ENCODE data around the gene SMYD5.
A peak's percentile ranks its signal among the peaks of the same experiment; 100 is the strongest.

SMYD5 gene

GRCh38 chr2:73210019-73210418 lies 4.0 kb upstream of the SMYD5 start:
- Histone ChIP-seq H3K9me3 (ENCODE audit: control insufficient read depth in 1 of 2, low read length in 2 of 2) (no peaks in the 10 kb centered on the region), H3K36me3 (ENCODE audit: control insufficient read depth in 1 of 2, insufficient read depth in 2 of 2, low read length in 2 of 2) (no peaks in the 10 kb centered on the region), H3K4me3 (ENCODE audit: low read depth in 1 of 2, low read length in 2 of 2) (no peak overlapping the region)

GRCh38 chr2:73210696-73211095 lies 3.3 kb upstream of the SMYD5 start:
- H3K27me3 ChIP-seq (ENCODE audit: low read depth, low read length), result no peaks in the 10 kb centered on the region

More at GRCh38 chr2:73210019-73210418, 4.0 kb upstream of the SMYD5 start:
- no peaks in the 10 kb centered on the region for H3K27me3 ChIP-seq (ENCODE audit: low read depth, low read length)
- H3K27ac ChIP-seq (ENCODE audit: low read length), result no peak overlapping the region
- H3K4me1 ChIP-seq (ENCODE audit: control insufficient read depth in 1 of 2, insufficient read depth in 2 of 2, low read length in 2 of 2), result peaks cover 0 to 3% of the 10 kb centered on the region in 2 donors

GRCh38 chr2:73212098-73212447 lies 2.0 kb upstream of the SMYD5 start:
- Histone ChIP-seq H3K27me3 (ENCODE audit: low read depth, low read length) (no peaks in the 10 kb centered on the region), H3K4me1 (ENCODE audit: control insufficient read depth in 1 of 2, insufficient read depth in 2 of 2, low read length in 2 of 2) (peaks cover 0 to 7% of the 10 kb centered on the region in 2 donors), H3K9me3 (ENCODE audit: control insufficient read depth in 1 of 2, low read length in 2 of 2) (no peaks in the 10 kb centered on the region), H3K36me3 (ENCODE audit: control insufficient read depth in 1 of 2, insufficient read depth in 2 of 2, low read length in 2 of 2) (no peaks in the 10 kb centered on the region), H3K27ac (ENCODE audit: low read length) (no peak overlapping the region), H3K4me3 (ENCODE audit: low read depth in 1 of 2, low read length in 2 of 2) (no peak overlapping the region)

More at GRCh38 chr2:73210696-73211095, 3.3 kb upstream of the SMYD5 start:
- no peaks in the 10 kb centered on the region for H3K36me3 ChIP-seq (ENCODE audit: control insufficient read depth in 1 of 2, insufficient read depth in 2 of 2, low read length in 2 of 2)
- peaks cover 0 to 7% of the 10 kb centered on the region in 2 donors for H3K4me1 ChIP-seq (ENCODE audit: control insufficient read depth in 1 of 2, insufficient read depth in 2 of 2, low read length in 2 of 2)
- no peaks in the 10 kb centered on the region for H3K9me3 ChIP-seq (ENCODE audit: control insufficient read depth in 1 of 2, low read length in 2 of 2)
- H3K4me3 ChIP-seq (ENCODE audit: low read depth in 1 of 2, low read length in 2 of 2), result no peak overlapping the region
- H3K27ac ChIP-seq (ENCODE audit: low read length), result no peak overlapping the region

GRCh38 chr2:73212448-73213176 lies 1.4 kb upstream of the SMYD5 start:
- H3K4me3 ChIP-seq (ENCODE audit: low read depth in 1 of 2, low read length in 2 of 2), result no peak overlapping the region
- peaks cover 0 to 7% of the 10 kb centered on the region in 2 donors for H3K4me1 ChIP-seq (ENCODE audit: control insufficient read depth in 1 of 2, insufficient read depth in 2 of 2, low read length in 2 of 2)
- H3K36me3 ChIP-seq (ENCODE audit: control insufficient read depth in 1 of 2, insufficient read depth in 2 of 2, low read length in 2 of 2), result no peaks in the 10 kb centered on the region
- no peaks in the 10 kb centered on the region for H3K9me3 ChIP-seq (ENCODE audit: control insufficient read depth in 1 of 2, low read length in 2 of 2)
- no peak overlapping the region for H3K27ac ChIP-seq (ENCODE audit: low read length)
- H3K27me3 ChIP-seq (ENCODE audit: low read depth, low read length), result no peaks in the 10 kb centered on the region

GRCh38 chr2:73215254-73215653 lies 1.2 kb downstream of the SMYD5 start:
- peaks cover 0 to 9% of the 10 kb centered on the region in 2 donors for H3K36me3 ChIP-seq (ENCODE audit: control insufficient read depth in 1 of 2, insufficient read depth in 2 of 2, low read length in 2 of 2)
- H3K4me3 ChIP-seq (ENCODE audit: low read depth in 1 of 2, low read length in 2 of 2), result peak overlapping the region; percentile 81 to 88
- H3K27ac ChIP-seq (ENCODE audit: low read length), result no peak overlapping the region
- no peaks in the 10 kb centered on the region for H3K27me3 ChIP-seq (ENCODE audit: low read depth, low read length)
- peaks cover 0 to 7% of the 10 kb centered on the region in 2 donors for H3K4me1 ChIP-seq (ENCODE audit: control insufficient read depth in 1 of 2, insufficient read depth in 2 of 2, low read length in 2 of 2)
- no peaks in the 10 kb centered on the region for H3K9me3 ChIP-seq (ENCODE audit: control insufficient read depth in 1 of 2, low read length in 2 of 2)

GRCh38 chr2:73217160-73217559 lies 3.1 kb downstream of the SMYD5 start:
- H3K4me3 ChIP-seq (ENCODE audit: low read depth in 1 of 2, low read length in 2 of 2), result no peak overlapping the region
- no peak overlapping the region for H3K27ac ChIP-seq (ENCODE audit: low read length)
- H3K4me1 ChIP-seq (ENCODE audit: control insufficient read depth in 1 of 2, insufficient read depth in 2 of 2, low read length in 2 of 2), result peaks cover 0 to 7% of the 10 kb centered on the region in 2 donors
- no peaks in the 10 kb centered on the region for H3K27me3 ChIP-seq (ENCODE audit: low read depth, low read length)
- H3K9me3 ChIP-seq (ENCODE audit: control insufficient read depth in 1 of 2, low read length in 2 of 2), result no peaks in the 10 kb centered on the region
- H3K36me3 ChIP-seq (ENCODE audit: control insufficient read depth in 1 of 2, insufficient read depth in 2 of 2, low read length in 2 of 2), result peaks cover 9 to 28% of the 10 kb centered on the region in 2 donors

- H3K9me3 ChIP-seq (ENCODE audit: control insufficient read depth in 1 of 2, low read length in 2 of 2), result no peaks in the 10 kb centered on the region
- no peaks in the 10 kb centered on the region for H3K27me3 ChIP-seq (ENCODE audit: low read depth, low read length)
- H3K27ac ChIP-seq (ENCODE audit: low read length), result no peak overlapping the region
- peaks cover 0 to 7% of the 10 kb centered on the region in 2 donors for H3K4me1 ChIP-seq (ENCODE audit: control insufficient read depth in 1 of 2, insufficient read depth in 2 of 2, low read length in 2 of 2)
- H3K4me3 ChIP-seq (ENCODE audit: low read depth in 1 of 2, low read length in 2 of 2), result no peak overlapping the region
- peaks cover 14 to 35% of the 10 kb centered on the region in 2 donors for H3K36me3 ChIP-seq (ENCODE audit: control insufficient read depth in 1 of 2, insufficient read depth in 2 of 2, low read length in 2 of 2)
These were observed 3.8 kb downstream of the SMYD5 start for GRCh38 chr2:73217826-73218225.

- H3K9me3 ChIP-seq (ENCODE audit: control insufficient read depth in 1 of 2, low read length in 2 of 2), result no peaks in the 10 kb centered on the region
- peaks cover 19 to 40% of the 10 kb centered on the region in 2 donors for H3K36me3 ChIP-seq (ENCODE audit: control insufficient read depth in 1 of 2, insufficient read depth in 2 of 2, low read length in 2 of 2)
- no peaks in the 10 kb centered on the region for H3K27me3 ChIP-seq (ENCODE audit: low read depth, low read length)
- H3K4me3 ChIP-seq (ENCODE audit: low read depth in 1 of 2, low read length in 2 of 2), result no peak overlapping the region
- H3K4me1 ChIP-seq (ENCODE audit: control insufficient read depth in 1 of 2, insufficient read depth in 2 of 2, low read length in 2 of 2), result peaks cover 0 to 7% of the 10 kb centered on the region in 2 donors
- H3K27ac ChIP-seq (ENCODE audit: low read length), result no peak overlapping the region
These were observed 4.3 kb downstream of the SMYD5 start for GRCh38 chr2:73218298-73218697.

- no peak overlapping the region for H3K27ac ChIP-seq (ENCODE audit: low read length)
- no peak overlapping the region for H3K4me3 ChIP-seq (ENCODE audit: low read depth in 1 of 2, low read length in 2 of 2)
- H3K4me1 ChIP-seq (ENCODE audit: control insufficient read depth in 1 of 2, insufficient read depth in 2 of 2, low read length in 2 of 2), result no peaks in the 10 kb centered on the region
- H3K27me3 ChIP-seq (ENCODE audit: low read depth, low read length), result no peaks in the 10 kb centered on the region
- peaks cover 35 to 71% of the 10 kb centered on the region in 2 donors for H3K36me3 ChIP-seq (ENCODE audit: control insufficient read depth in 1 of 2, insufficient read depth in 2 of 2, low read length in 2 of 2)
- no peaks in the 10 kb centered on the region for H3K9me3 ChIP-seq (ENCODE audit: control insufficient read depth in 1 of 2, low read length in 2 of 2)
These were observed 9.8 kb downstream of the SMYD5 start for GRCh38 chr2:73223821-73224220.

- Histone ChIP-seq H3K4me1 (ENCODE audit: control insufficient read depth in 1 of 2, insufficient read depth in 2 of 2, low read length in 2 of 2) (no peaks in the 10 kb centered on the region), H3K27ac (ENCODE audit: low read length) (no peak overlapping the region), H3K36me3 (ENCODE audit: control insufficient read depth in 1 of 2, insufficient read depth in 2 of 2, low read length in 2 of 2) (peaks cover 32 to 59% of the 10 kb centered on the region in 2 donors), H3K9me3 (ENCODE audit: control insufficient read depth in 1 of 2, low read length in 2 of 2) (no peaks in the 10 kb centered on the region), H3K4me3 (ENCODE audit: low read depth in 1 of 2, low read length in 2 of 2) (no peak overlapping the region), H3K27me3 (ENCODE audit: low read depth, low read length) (no peaks in the 10 kb centered on the region)
These were observed 11.7 kb downstream of the SMYD5 start for GRCh38 chr2:73225513-73226360.

- no peaks in the 10 kb centered on the region for H3K4me1 ChIP-seq (ENCODE audit: control insufficient read depth in 1 of 2, insufficient read depth in 2 of 2, low read length in 2 of 2)
- H3K27ac ChIP-seq (ENCODE audit: low read length), result no peak overlapping the region
- no peaks in the 10 kb centered on the region for H3K9me3 ChIP-seq (ENCODE audit: control insufficient read depth in 1 of 2, low read length in 2 of 2)
- H3K36me3 ChIP-seq (ENCODE audit: control insufficient read depth in 1 of 2, insufficient read depth in 2 of 2, low read length in 2 of 2), result peaks cover 26 to 46% of the 10 kb centered on the region in 2 donors
- no peaks in the 10 kb centered on the region for H3K27me3 ChIP-seq (ENCODE audit: low read depth, low read length)
- H3K4me3 ChIP-seq (ENCODE audit: low read depth in 1 of 2, low read length in 2 of 2), result no peak overlapping the region
These were observed 13.0 kb downstream of the SMYD5 start for GRCh38 chr2:73227086-73227485.

All from muscle layer of duodenum (tissue), 2 donors.